K562 (cell line): ENCODE measurements around the gene RALGPS1. TPM values are rescaled to one million over a fixed set of nuclear protein-coding genes. Genes with fewer than 3 reads are reported as not detected.

Experiments used
- ATAC-seq: fragments of 200-7000 bp; cut with Tn5 transposase; 3 replicates; pipeline ENCODE4 v1.9.1; 2020; ENCODE audit warnings: moderate library complexity
- BruUV-seq: library from RNA; stranded (reverse); fragments of 400-500 nt; replicated peaks from 2 replicates; lab custom pipeline; 2021; lab: Mats Ljungman, UMichigan
- CTCF ChIA-PET: fragments of 300-600 bp; formaldehyde crosslinking; extraction: SDS; loops from one replicate; lab custom pipeline; 2021; ENCODE audit warnings: low intra/inter-chr PET ratio; lab: Yijun Ruan, JAX
- POLR2A ChIA-PET: fragments of 300-600, 350-650 bp; sonication (Branson Sonifier 250); formaldehyde crosslinking; extraction: SDS; loops from one replicate; lab custom pipeline; 2021; ENCODE audit warnings: antibody characterized with exemption, inconsistent platforms; lab: Yijun Ruan, JAX
- DNase-seq, 4 experiments: peaks; one replicate each; pipeline versions ENCODE4 v3.0.0 to v3.0.0-alpha.2; 2011 to 2018; ENCODE audit warnings: low spot score in 3 of 4, mixed read lengths in 3 of 4; ENCODE audit errors: extremely low read depth in 1 of 4
- FAIRE-seq: peaks from 2 replicates; lab custom pipeline; 2011; peaks lifted over from hg19 to GRCh38; lab: Jason Lieb, UNC
- H2AFZ ChIP-seq: 2 replicates; pipeline ENCODE4 v1.6.0; 2011; ENCODE audit warnings: low read depth, low read length, control low read depth, inconsistent platforms
- H3K27ac ChIP-seq: fragments of 200-600 bp; 3 replicates; pipeline ENCODE4 v1.8.0; 2011; ENCODE audit warnings: low read depth, mild to moderate bottlenecking, control low read depth, inconsistent platforms, low read length, moderate library complexity, mixed read lengths; ENCODE audit errors: extremely low read depth
- H3K27me3 ChIP-seq, 2 experiments: fragments of 300-600 bp in 1 of 2; 2 replicates in 1 of 2; 3 replicates in 1 of 2; pipeline versions ENCODE4 v1.6.0 to v1.8.0; 2011; ENCODE audit warnings: inconsistent platforms in 2 of 2, low read length in 2 of 2, mild to moderate bottlenecking in 1 of 2, mixed read lengths in 1 of 2, moderate library complexity in 1 of 2; ENCODE audit not compliant: control insufficient read depth in 2 of 2, insufficient read depth in 2 of 2
- H3K36me3 ChIP-seq: fragments of 300-600 bp; 3 replicates; pipeline ENCODE4 v1.8.0; 2011; ENCODE audit warnings: mild to moderate bottlenecking, low read length, inconsistent platforms; ENCODE audit not compliant: control insufficient read depth, insufficient read depth
- H3K4me1 ChIP-seq, 2 experiments: fragments of 200-600 bp in 1 of 2; replicated peaks in 1 of 2; 2 replicates in 1 of 2; 3 replicates in 1 of 2; pipeline versions ENCODE4 v1.5.1 to v1.8.0; 2011; ENCODE audit warnings: inconsistent platforms in 2 of 2, low read length in 2 of 2, mild to moderate bottlenecking in 1 of 2, mixed read lengths in 1 of 2, moderate library complexity in 1 of 2; ENCODE audit not compliant: control insufficient read depth in 2 of 2, insufficient read depth in 2 of 2
- H3K4me2 ChIP-seq: 2 replicates; pipeline ENCODE4 v1.6.1; 2011; ENCODE audit warnings: low read length, control low read depth, inconsistent platforms, mixed read lengths; ENCODE audit not compliant: insufficient read depth
- H3K4me3 ChIP-seq: fragments of 200-600 bp; sonication (generic), shearing (Covaris generic); 2 replicates; pipeline ENCODE4 v1.5.1; 2016; ENCODE audit warnings: control low read depth, inconsistent platforms
- H3K79me2 ChIP-seq: fragments of 200-600 bp; 3 replicates; pipeline ENCODE4 v1.8.0; 2011; ENCODE audit warnings: low read length, inconsistent platforms; ENCODE audit not compliant: control insufficient read depth, insufficient read depth
- H3K9ac ChIP-seq, 2 experiments: 2 replicates each; pipeline versions ENCODE4 v1.6.0 to v1.6.1; 2011; ENCODE audit warnings: low read depth in 2 of 2, low read length in 2 of 2, control low read depth in 1 of 2, inconsistent platforms in 1 of 2, mild to moderate bottlenecking in 1 of 2, mixed read lengths in 1 of 2; ENCODE audit not compliant: insufficient read depth in 1 of 2
- H3K9me1 ChIP-seq: one replicate; pipeline ENCODE4 v1.6.0; 2011; ENCODE audit warnings: inconsistent platforms, mild to moderate bottlenecking, low read length, moderate library complexity; ENCODE audit not compliant: control insufficient read depth, insufficient read depth
- H3K9me3 ChIP-seq: replicated peaks from 2 replicates; pipeline ENCODE4 v1.5.1; 2011; ENCODE audit warnings: low read depth, low read length, inconsistent platforms; ENCODE audit not compliant: control insufficient read depth, insufficient read depth
- H4K20me1 ChIP-seq: replicated peaks from 2 replicates; pipeline ENCODE4 v1.6.1; 2011; ENCODE audit warnings: low read length, inconsistent platforms, mixed read lengths; ENCODE audit not compliant: control insufficient read depth, insufficient read depth
- ESRRA ChIP-seq: fragments of 450-650 bp; IDR thresholded peaks from 2 replicates; pipeline ENCODE4 v1.6.1; 2014; ENCODE audit warnings: low read depth, mild to moderate bottlenecking, moderate library complexity, borderline replicate concordance
- MAFG ChIP-seq: fragments of 450-650 bp; conservative IDR thresholded peaks from 2 replicates; pipeline ENCODE4 v1.6.1; 2016; ENCODE audit warnings: missing genetic modification characterization, missing compliant biosample characterization
- WGBS: fragments of 100-300 bp; shearing (Covaris generic); methylation state at CpG from one replicate; pipeline ENCODE4 v1.1.6; 2016; ENCODE audit warnings: low coverage, mixed read lengths; ENCODE audit not compliant: insufficient coverage; ENCODE audit errors: missing lambda C conversion rate; 5-methylcytosine and 5-hydroxymethylcytosine counted together
- in situ Hi-C: fragments of 300-500 bp; cut with MboI; formaldehyde crosslinking; loops from 4 replicates; pipeline ENCODE4 v1.15.0; 2018; ENCODE audit warnings: inconsistent platforms, mixed read lengths
- intact Hi-C: fragments of 100-400 bp; cut with micrococcal nuclease; formaldehyde crosslinking; loops from 2 replicates; pipeline ENCODE4 v1.14.2; 2022
- polyA plus RNA-seq, 8 experiments: library from polyadenylated mRNA; depleted of rRNA in 4 of 8; stranded (reverse) in 5 of 8; unstranded in 3 of 8; fragments of >200 nt; fragmentation: Nextera tagmentation in 2 of 8; fragmentation: Illumina TruSeq in 1 of 8; extraction: Ambion mirVana in 2 of 8; extraction: Trizol in 1 of 8; gene quantifications; 2 replicates each; pipeline versions ENCODE4 v1.2.1 to v1.2.3, GENCODE V29; 2011 to 2014; ENCODE audit warnings: inconsistent platforms in 1 of 8, missing spikeins in 1 of 8
- total RNA-seq, 7 experiments: library from RNA; depleted of rRNA in 6 of 7; stranded (reverse); fragments of >200 nt in 6 of 7; fragmentation: Illumina TruSeq in 2 of 7; extraction: Trizol in 2 of 7; gene quantifications; 2 replicates each; pipeline versions ENCODE4 v1.2.1 to v1.2.3, GENCODE V29; 2011 to 2021; ENCODE audit warnings: low replicate concordance in 1 of 7
- TF ChIP-seq, protein P1 (sequence below): fragments of 450-650 bp; IDR thresholded peaks from 2 replicates; pipeline ENCODE4 v1.6.1; 2018; ENCODE audit not compliant: partially characterized antibody

RALGPS1 gene
- total and polyA plus RNA-seq, 9 of the 15 experiments (the other 6 are each of a cell fraction or from before 2014, with no cell fraction given) = 0.04 to 2.6 (median 1.5) TPM

DNA sequence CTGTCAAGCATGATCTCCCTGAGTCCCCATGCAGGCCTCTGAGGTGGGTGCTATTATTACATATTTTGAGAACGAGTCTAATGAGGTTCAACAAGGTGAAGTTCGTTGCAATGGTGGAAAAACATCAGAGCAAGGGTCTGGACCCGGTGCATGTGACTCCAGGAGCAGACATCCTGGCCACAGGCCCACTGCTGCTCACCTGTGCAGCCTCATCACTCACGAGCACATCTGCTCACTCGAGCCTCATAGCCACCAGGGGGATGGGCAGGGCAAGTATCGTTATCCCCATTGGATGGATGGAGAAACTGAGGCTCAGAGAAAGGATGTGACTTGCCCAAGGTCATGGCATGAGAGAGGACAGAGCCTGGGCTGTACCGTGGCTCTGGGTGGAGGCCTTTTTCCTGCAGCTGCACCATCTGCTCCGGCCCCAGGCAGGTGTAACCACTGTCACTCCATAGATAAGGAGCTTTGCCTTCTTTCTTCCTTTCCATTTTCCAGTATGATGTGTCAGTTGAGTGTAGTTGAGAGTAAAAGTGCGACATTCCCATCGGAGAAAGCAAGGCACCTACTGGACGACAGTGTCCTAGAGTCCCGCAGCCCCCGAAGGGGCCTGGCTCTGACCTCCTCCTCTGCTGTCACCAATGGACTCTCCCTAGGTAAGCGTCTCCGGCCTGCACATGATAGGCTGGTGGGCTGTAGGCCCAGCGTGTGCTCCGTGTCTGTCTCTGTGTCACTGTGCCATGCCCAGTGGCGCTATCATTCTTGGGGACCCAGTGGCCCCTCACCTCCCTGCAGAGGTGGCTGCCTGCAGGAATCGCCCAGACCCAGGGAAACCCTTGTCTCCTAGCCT is 281.6 kb downstream of the RALGPS1 start:
- H3K36me3 ChIP-seq = no peaks in the 10 kb centered on the region
- 0 out of 4 replicates have a peak overlapping the region, but pooled peaks of 1 of the 2 experiments have one; percentile 10 for H3K9ac ChIP-seq
- H3K4me1 ChIP-seq = peaks cover 0 to 7% of the 10 kb centered on the region in 2 experiments; a peak in 1 of 5 replicates
- POLR2A ChIA-PET = interaction anchor here (0.6 to 1.1 kb wide), 2 partner anchors 30 to 329 kb away, joined by 3 read pairs; no protein-coding TSS in a partner anchor
- no peak overlapping the region for H3K4me3 ChIP-seq
- in situ Hi-C loops = no loop called here
- H3K9me3 ChIP-seq = no peaks in the 10 kb centered on the region
- TF ChIP-seq, protein P1, sequence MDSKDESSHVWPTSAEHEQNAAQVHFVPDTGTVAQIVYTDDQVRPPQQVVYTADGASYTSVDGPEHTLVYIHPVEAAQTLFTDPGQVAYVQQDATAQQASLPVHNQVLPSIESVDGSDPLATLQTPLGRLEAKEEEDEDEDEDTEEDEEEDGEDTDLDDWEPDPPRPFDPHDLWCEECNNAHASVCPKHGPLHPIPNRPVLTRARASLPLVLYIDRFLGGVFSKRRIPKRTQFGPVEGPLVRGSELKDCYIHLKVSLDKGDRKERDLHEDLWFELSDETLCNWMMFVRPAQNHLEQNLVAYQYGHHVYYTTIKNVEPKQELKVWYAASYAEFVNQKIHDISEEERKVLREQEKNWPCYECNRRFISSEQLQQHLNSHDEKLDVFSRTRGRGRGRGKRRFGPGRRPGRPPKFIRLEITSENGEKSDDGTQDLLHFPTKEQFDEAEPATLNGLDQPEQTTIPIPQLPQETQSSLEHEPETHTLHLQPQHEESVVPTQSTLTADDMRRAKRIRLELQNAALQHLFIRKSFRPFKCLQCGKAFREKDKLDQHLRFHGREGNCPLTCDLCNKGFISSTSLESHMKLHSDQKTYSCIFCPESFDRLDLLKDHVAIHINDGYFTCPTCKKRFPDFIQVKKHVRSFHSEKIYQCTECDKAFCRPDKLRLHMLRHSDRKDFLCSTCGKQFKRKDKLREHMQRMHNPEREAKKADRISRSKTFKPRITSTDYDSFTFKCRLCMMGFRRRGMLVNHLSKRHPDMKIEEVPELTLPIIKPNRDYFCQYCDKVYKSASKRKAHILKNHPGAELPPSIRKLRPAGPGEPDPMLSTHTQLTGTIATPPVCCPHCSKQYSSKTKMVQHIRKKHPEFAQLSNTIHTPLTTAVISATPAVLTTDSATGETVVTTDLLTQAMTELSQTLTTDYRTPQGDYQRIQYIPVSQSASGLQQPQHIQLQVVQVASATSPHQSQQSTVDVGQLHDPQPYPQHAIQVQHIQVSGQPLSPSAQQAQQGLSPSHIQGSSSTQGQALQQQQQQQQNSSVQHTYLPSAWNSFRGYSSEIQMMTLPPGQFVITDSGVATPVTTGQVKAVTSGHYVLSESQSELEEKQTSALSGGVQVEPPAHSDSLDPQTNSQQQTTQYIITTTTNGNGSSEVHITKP = peak; percentile 58
- TF ChIP-seq ESRRA (peak; percentile 31; the same call in 1 of the 2 replicates), MAFG (tag) (no peak)
- TF ChIP-seq, all 486 proteins: peak for 2
- Histone ChIP-seq H3K27me3 (peaks cover 2 to 66% of the 10 kb centered on the region in 2 experiments; a peak in 3 of 5 replicates), H3K9me1 (no peaks in the 10 kb centered on the region), H4K20me1 (peaks cover 7% of the 10 kb centered on the region), H3K79me2 (no peaks in the 10 kb centered on the region), H3K4me2 (no peak overlapping the region), H3K27ac (no peak overlapping the region), H2AFZ (no peak overlapping the region)
- DNase-seq (no peak), FAIRE-seq (no peak), ATAC-seq (no peak)
- CTCF ChIA-PET = interaction anchor here (4.4 kb wide), 1 partner anchor 255 kb away, joined by 85 read pairs; no protein-coding TSS in a partner anchor
- WGBS = 9% methylated on average over 19 of the region's 19 CpGs
- intact Hi-C loops = no loop called here
- BruUV-seq = no TSS peak
